ENCODE results near the gene PER1. TPM values are rescaled to one million over a fixed set of nuclear protein-coding genes. Genes with fewer than 3 reads are reported as not detected.

Gene PER1
- total and polyA plus RNA-seq, 2 of the 8 experiments (the other 6 are each of a cell fraction or from before 2014, with no cell fraction given) = 9.6 to 38.0 TPM

DNA sequence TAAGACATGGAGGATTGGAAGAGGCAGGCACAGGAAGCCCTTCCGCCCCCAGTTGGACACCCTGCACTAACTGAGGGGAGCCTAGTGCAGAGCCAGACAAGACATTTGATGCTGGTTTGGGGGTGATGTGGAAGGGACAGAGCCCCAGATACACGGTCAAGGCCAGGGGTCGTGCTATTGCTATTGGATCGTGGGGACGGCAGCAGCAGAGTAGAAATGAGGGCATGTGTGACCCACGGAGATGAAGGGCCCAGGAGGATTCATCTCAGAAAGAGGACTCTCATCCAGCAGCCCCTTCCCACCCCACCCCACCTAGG lies 12.6 kb upstream of the PER1 start (continued):
- TF ChIP-seq SIN3A (conservative IDR thresholded peaks at IDR 0.05 in 1 of 2, IDR thresholded peaks at IDR 0.05 in 1 of 2; ENCODE audit: low read depth in 1 of 2, low read length in 2 of 2) (no peak), CEBPB (IDR thresholded peaks at IDR 0.05; ENCODE audit: low read depth, low read length) (no peak)

Measured in H1 (cell line).